HG02884 (cell line): ENCODE results near the gene ASTN2.
A peak's percentile ranks its signal among the peaks of the same experiment; 100 is the strongest.

Experiments used
- ATAC-seq: cut with Tn5 transposase; IDR thresholded peaks from one replicate; pipeline ENCODE4 v1.9.1; 2021; ENCODE audit warnings: mild to moderate bottlenecking, moderate library complexity; ENCODE audit not compliant: unreplicated experiment

The ASTN2 gene

GRCh38 chr9:116419181-116419580 is 995.7 kb downstream of the ASTN2 start:
- ATAC-seq = no peak

- no peak for ATAC-seq
Observed at GRCh38 chr9:116417464-116417863, 997.4 kb downstream of the ASTN2 start.

GRCh38 chr9:116416421-116416820 is 998.4 kb downstream of the ASTN2 start:
- no peak for ATAC-seq

GRCh38 chr9:116414374-116414773 is 1000.5 kb downstream of the ASTN2 start:
- ATAC-seq = no peak

- ATAC-seq = no peak
Observed at GRCh38 chr9:116411506-116411905, 1003.4 kb downstream of the ASTN2 start.

GRCh38 chr9:116409638-116410037 is 1005.2 kb downstream of the ASTN2 start:
- no peak for ATAC-seq

GRCh38 chr9:116409129-116409528 is 1005.7 kb downstream of the ASTN2 start:
- ATAC-seq = no peak

GRCh38 chr9:116406469-116406868 is 1008.4 kb downstream of the ASTN2 start:
- no peak for ATAC-seq

GRCh38 chr9:116405321-116405720 is 1009.5 kb downstream of the ASTN2 start:
- ATAC-seq = no peak

- ATAC-seq = no peak
Observed at GRCh38 chr9:116404228-116404627, 1010.6 kb downstream of the ASTN2 start.

- no peak for ATAC-seq
Observed at GRCh38 chr9:116403171-116403570, 1011.7 kb downstream of the ASTN2 start.

- no peak for ATAC-seq
Observed at GRCh38 chr9:116395699-116396037, 1019.2 kb downstream of the ASTN2 start.

- no peak for ATAC-seq
Observed at GRCh38 chr9:116394894-116395698, 1019.8 kb downstream of the ASTN2 start.

GRCh38 chr9:116394070-116394469 is 1020.8 kb downstream of the ASTN2 start:
- ATAC-seq = no peak

GRCh38 chr9:116393198-116393597 is 1021.7 kb downstream of the ASTN2 start:
- ATAC-seq = no peak

GRCh38 chr9:116391306-116391900 is 1023.5 kb downstream of the ASTN2 start:
- ATAC-seq = peak; percentile 4

- ATAC-seq = peak; percentile 87
Observed at GRCh38 chr9:116390303-116391228, 1024.3 kb downstream of the ASTN2 start.

GRCh38 chr9:116389541-116390302 is 1025.1 kb downstream of the ASTN2 start:
- ATAC-seq = no peak

- no peak for ATAC-seq
Observed at GRCh38 chr9:116387934-116388698, 1026.7 kb downstream of the ASTN2 start.

- ATAC-seq = no peak
Observed at GRCh38 chr9:116383936-116384335, 1030.9 kb downstream of the ASTN2 start.
